GM12864 (cell line): Measurements from ENCODE around the gene UBE2S.
"Not testable (repeated sequence)": the region's sequence is repeated elsewhere in the genome, so short reads cannot be mapped to it uniquely, and the experiment has no call there.

ENCODE experiments used
- DNase-seq: peaks from one replicate; pipeline ENCODE4 v3.0.0-alpha.2; 2011; ENCODE audit warnings: low read depth
- H3K4me3 ChIP-seq: 2 replicates; pipeline ENCODE4 v1.5.1; 2011; ENCODE audit warnings: mild to moderate bottlenecking, low read depth, low read length, control low read depth
- TF ChIP-seq, protein P1 (sequence below): IDR thresholded peaks from 2 replicates; pipeline ENCODE4 v1.5.1; 2011; ENCODE audit warnings: low read depth, mild to moderate bottlenecking, moderate library complexity, low read length, control low read depth, inconsistent platforms; ENCODE audit errors: missing control alignments

Gene UBE2S

DNA sequence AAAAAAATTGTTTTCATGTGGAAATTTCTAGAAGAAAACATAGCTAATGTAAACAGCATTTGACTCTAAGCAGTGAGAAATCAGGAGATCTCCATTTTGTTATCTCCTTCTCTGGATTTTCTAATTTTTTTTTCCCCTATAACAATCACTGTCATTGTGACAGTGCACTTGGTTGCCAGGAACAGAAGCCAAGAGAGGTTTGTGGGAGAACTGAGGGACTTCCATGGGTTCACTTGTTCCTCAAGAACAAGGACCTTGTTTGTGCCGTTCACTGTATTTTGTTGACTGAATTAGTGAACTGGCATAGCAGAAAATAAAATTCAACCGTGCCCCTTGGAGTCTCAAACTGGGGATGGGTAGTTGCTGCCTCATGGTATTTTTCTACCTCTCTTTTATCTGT is 18.5 kb upstream of the UBE2S start:
- no peak for DNase-seq
- H3K4me3 ChIP-seq: no peak overlapping the region

DNA sequence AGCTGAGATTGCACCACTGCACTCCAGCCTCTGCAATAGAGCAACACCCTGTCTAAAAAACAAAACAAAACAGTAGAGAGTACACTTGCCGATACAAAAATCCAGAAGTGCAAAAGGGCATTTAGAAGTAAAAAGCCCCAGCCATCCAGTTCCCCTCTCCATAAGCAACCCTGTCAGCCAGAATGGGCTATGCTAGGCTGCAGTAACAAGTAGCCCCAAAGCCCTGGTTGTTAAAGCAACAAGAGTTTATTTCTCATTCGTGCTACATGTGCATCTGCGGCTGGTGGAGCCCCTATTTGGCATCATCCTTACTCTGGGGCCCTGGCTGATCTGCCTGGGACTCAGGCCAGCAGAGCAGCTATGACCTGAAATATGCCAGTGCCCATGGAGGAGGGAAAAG is 16.9 kb upstream of the UBE2S start:
- DNase-seq: no peak
- H3K4me3 ChIP-seq: no peak overlapping the region
- TF ChIP-seq, protein P1, sequence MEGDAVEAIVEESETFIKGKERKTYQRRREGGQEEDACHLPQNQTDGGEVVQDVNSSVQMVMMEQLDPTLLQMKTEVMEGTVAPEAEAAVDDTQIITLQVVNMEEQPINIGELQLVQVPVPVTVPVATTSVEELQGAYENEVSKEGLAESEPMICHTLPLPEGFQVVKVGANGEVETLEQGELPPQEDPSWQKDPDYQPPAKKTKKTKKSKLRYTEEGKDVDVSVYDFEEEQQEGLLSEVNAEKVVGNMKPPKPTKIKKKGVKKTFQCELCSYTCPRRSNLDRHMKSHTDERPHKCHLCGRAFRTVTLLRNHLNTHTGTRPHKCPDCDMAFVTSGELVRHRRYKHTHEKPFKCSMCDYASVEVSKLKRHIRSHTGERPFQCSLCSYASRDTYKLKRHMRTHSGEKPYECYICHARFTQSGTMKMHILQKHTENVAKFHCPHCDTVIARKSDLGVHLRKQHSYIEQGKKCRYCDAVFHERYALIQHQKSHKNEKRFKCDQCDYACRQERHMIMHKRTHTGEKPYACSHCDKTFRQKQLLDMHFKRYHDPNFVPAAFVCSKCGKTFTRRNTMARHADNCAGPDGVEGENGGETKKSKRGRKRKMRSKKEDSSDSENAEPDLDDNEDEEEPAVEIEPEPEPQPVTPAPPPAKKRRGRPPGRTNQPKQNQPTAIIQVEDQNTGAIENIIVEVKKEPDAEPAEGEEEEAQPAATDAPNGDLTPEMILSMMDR: no peak

More for the DNA sequence above, 18.5 kb upstream of the UBE2S start:
- TF ChIP-seq, protein P1: no peak

DNA sequence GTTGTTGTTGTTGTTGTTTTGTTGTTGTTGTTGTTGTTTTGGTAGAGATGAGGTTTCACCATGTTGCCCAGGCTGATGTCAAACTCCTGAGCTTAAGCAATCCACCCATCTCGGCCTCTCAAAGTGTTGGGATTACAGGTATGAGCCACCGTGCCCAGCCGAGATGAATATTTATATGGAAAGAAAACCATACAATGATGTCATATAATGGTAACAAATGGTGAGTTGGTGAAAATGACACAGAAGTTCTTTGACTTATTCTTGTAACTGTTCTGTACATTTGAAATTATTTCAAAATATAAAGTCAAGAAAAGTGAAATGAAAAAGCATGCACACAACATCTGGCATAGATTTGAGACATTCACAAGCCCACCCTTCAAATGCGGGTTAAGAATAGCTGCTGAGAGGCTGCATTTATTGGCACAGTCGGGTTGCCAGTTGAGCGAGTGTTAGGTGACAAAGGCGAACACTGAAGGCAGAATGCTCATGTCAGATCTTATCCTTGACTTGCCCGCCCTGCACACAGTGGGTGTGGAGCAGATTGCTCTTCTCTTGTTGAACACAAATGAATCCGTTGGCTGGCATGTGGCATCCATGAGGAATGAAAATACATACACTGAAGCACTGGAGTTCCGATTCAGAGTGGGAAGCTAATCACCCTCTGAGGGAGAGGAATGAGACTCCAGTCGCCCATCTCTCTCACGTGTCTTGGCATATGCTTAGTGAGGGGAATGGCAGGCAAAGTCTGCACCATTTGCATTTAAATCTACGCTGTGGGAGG is 15.8 kb upstream of the UBE2S start:
- DNase-seq: no peak
- TF ChIP-seq, protein P1: no peak
- no peak overlapping the region for H3K4me3 ChIP-seq

DNA sequence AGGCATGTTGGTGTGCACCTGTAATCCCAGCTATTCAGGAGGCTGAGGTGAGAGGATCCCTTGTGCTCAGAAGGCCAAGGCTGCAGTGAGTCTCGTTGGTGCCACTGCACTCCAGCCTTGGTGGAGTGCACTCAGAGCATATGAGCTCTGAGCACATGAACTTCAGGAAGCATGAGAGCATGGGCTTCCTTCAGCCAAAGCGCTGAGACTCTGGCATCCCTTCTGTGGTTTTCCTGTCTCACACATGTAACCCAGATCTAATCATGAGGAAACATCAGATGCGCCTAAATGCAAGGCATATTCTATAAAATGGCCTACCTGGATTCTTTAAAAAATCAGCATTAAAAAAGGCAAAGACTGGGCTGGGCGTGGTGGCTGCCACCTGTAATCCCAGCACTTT is 13.7 kb upstream of the UBE2S start:
- not testable (repeated sequence) for DNase-seq, H3K4me3 ChIP-seq

DNA sequence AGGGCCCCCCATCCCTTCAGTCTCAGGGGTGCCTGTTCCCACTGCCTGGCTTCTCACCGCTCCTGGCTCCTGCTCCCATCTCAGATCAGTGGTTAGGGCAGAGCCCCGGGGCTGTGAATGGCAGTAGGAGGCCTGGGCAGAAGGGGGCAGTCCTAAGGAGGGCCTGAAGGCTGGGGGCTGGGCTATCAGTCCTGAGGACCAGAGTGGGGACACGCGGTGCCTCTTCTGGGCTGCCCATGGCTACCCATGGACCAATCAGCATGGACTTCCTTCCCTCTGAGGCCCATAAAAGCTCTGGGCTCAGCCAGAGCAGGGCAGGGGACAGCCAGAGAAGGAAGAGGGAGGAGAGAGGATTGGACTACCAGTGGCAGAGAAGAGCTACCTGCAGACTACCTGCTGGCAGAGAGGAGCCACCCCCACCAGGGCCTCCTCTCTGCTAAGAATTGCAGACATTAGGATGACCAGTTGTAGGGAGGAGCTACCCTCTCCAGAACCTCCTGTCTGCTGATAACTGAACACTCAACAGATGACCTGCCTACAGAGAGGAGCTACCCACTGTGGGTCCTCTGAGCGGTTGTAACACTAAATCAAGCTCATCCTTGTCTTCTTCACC is 12.1 kb upstream of the UBE2S start:
- no peak for DNase-seq
- TF ChIP-seq, protein P1: no peak
- no peak overlapping the region for H3K4me3 ChIP-seq

DNA sequence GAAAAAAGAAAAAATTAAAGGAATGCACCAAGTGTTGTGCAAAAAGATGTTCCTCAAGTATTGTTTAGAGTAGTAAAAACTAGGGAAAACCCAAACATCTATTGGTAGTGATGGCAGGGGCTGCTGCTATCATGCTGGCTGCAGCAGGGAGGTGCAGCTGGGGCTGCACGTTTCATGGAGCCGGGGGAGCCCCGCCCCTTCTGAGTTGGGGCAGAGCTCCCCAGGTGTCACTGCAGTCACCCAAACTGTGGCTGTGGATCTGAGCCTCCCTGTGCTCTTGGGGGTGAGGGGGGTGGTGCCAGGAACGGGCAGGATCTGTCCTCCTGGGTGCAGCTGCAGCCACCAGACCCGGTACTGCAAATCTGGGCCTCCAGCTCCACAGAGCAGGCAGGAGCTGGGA is 11.5 kb upstream of the UBE2S start:
- TF ChIP-seq, protein P1: no peak
- H3K4me3 ChIP-seq: no peak overlapping the region
- DNase-seq: no peak

DNA sequence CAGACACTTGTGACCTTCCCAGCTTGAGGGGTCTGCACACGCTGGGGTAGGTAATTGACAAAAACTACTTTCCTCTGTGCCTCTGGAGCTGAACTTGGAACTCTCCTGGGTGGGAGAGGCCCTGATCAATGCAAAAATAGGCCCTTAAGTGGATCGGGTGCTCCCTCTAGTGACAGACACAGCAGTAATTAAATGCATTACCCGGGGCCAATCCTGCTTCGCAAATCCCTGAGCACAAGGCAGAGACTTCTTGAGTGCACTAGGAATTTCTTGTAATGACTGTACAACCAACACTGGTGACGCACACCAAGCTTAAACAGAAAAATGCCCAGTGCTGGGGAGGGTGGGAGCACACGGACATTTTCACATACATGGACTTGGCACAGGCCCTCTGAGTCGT is 10.6 kb upstream of the UBE2S start:
- DNase-seq: peak; percentile 40
- H3K4me3 ChIP-seq: no peak overlapping the region
- TF ChIP-seq, protein P1: peak; percentile 73
